SU-DHL-6 (cell line): ENCODE data around the gene KCNH1.

Experiments
- H2AFZ ChIP-seq: fragments of 200-600 bp; sonication (generic); 2 replicates; pipeline ENCODE4 v1.6.1; 2014; ENCODE audit warnings: low read depth, mild to moderate bottlenecking, moderate library complexity, mixed read lengths, antibody characterized with exemption, low read length; ENCODE audit not compliant: severe bottlenecking
- H3F3A ChIP-seq: fragments of 200-600 bp; shearing (Covaris generic); 2 replicates; pipeline ENCODE4 v1.6.0; 2016; ENCODE audit warnings: antibody characterized with exemption, mild to moderate bottlenecking; ENCODE audit not compliant: insufficient read depth
- H3K27ac ChIP-seq: fragments of 200-600 bp; sonication (generic); 2 replicates; pipeline ENCODE4 v1.5.1; 2016; ENCODE audit warnings: low read depth, mild to moderate bottlenecking, low read length, moderate library complexity, mixed read lengths
- H3K27me3 ChIP-seq: fragments of 200-600 bp; sonication (generic), shearing (Covaris generic); 2 replicates; pipeline ENCODE4 v1.6.0; 2014; ENCODE audit warnings: mild to moderate bottlenecking, low read length
- H3K36me3 ChIP-seq: fragments of 200-600 bp; sonication (generic); 2 replicates; pipeline ENCODE4 v1.6.1; 2014; ENCODE audit warnings: mild to moderate bottlenecking, low read length, mixed read lengths
- H3K4me2 ChIP-seq: fragments of 300-600, 200-600 bp; shearing (Covaris generic), sonication (generic); 2 replicates; pipeline ENCODE4 v1.6.0; 2014; ENCODE audit warnings: low read length, low read depth, mild to moderate bottlenecking; ENCODE audit not compliant: poor library complexity, severe bottlenecking
- H3K4me3 ChIP-seq: fragments of 200-600 bp; sonication (generic); 2 replicates; pipeline ENCODE4 v1.5.1; 2014; ENCODE audit warnings: antibody characterized with exemption, low read length, mild to moderate bottlenecking, mixed read lengths; ENCODE audit not compliant: insufficient read depth, poor library complexity, severe bottlenecking
- H3K79me2 ChIP-seq: fragments of 200-600 bp; sonication (generic); 2 replicates; pipeline ENCODE4 v1.6.1; 2014; ENCODE audit warnings: mild to moderate bottlenecking, low read length, moderate library complexity; ENCODE audit not compliant: insufficient read depth
- H3K9ac ChIP-seq: fragments of 200-600 bp; sonication (generic); 2 replicates; pipeline ENCODE4 v1.7.0; 2014; ENCODE audit warnings: mild to moderate bottlenecking, low read length
- H3K9me2 ChIP-seq: fragments of 200-600 bp; sonication (generic); replicated peaks from 2 replicates; pipeline ENCODE4 v1.6.1; 2014; ENCODE audit warnings: low read length; ENCODE audit not compliant: insufficient read depth
- H3K9me3 ChIP-seq: fragments of 200-600 bp; sonication (generic); 2 replicates; pipeline ENCODE4 v1.6.1; 2014; ENCODE audit warnings: low read length, mixed read lengths; ENCODE audit not compliant: insufficient read depth
- H4K20me1 ChIP-seq: fragments of 200-600 bp; sonication (generic); 2 replicates; pipeline ENCODE4 v1.6.1; 2014; ENCODE audit warnings: low read depth, mild to moderate bottlenecking, antibody characterized with exemption, low read length, moderate library complexity, mixed read lengths
- CTCF ChIP-seq: fragments of 200-600 bp; sonication (generic); IDR thresholded peaks from one replicate; pipeline ENCODE4 v1.5.1; 2017; ENCODE audit warnings: antibody characterized with exemption, mild to moderate bottlenecking, low read length, moderate library complexity; ENCODE audit not compliant: insufficient read depth, poor library complexity, severe bottlenecking
- EZH2phosphoT487 ChIP-seq: fragments of 200-600 bp; sonication (generic), shearing (Covaris generic); conservative IDR thresholded peaks from 2 replicates; pipeline ENCODE4 v1.6.1; 2018; ENCODE audit warnings: mild to moderate bottlenecking, antibody characterized with exemption, low read length, moderate library complexity, mixed read lengths

The KCNH1 gene

GRCh38 chr1:211172657-211173056, 38.7 kb upstream of the KCNH1 start:
- H3K9ac ChIP-seq: no peak overlapping the region
- no peak overlapping the region for H3K27ac ChIP-seq
- no peaks in the 10 kb centered on the region for H3F3A ChIP-seq
- no peaks in the 10 kb centered on the region for H3K36me3 ChIP-seq
- no peaks in the 10 kb centered on the region for H3K79me2 ChIP-seq
- H2AFZ ChIP-seq: no peak overlapping the region
- no peak overlapping the region for H3K4me3 ChIP-seq
- no peaks in the 10 kb centered on the region for H3K27me3 ChIP-seq
- no peak overlapping the region for H3K4me2 ChIP-seq
- H3K9me3 ChIP-seq: no peaks in the 10 kb centered on the region
- no peaks in the 10 kb centered on the region for H3K9me2 ChIP-seq
- no peaks in the 10 kb centered on the region; the same call in 1 of the 2 replicates for H4K20me1 ChIP-seq
- no peak for TF ChIP-seq CTCF

- Histone ChIP-seq H3K4me3 (no peak overlapping the region), H3K27me3 (no peaks in the 10 kb centered on the region), H3K9me3 (no peaks in the 10 kb centered on the region), H3K4me2 (no peak overlapping the region), H3K27ac (no peak overlapping the region), H3K9me2 (no peaks in the 10 kb centered on the region), H3K79me2 (no peaks in the 10 kb centered on the region), H3F3A (no peaks in the 10 kb centered on the region), H3K9ac (no peak overlapping the region), H2AFZ (no peak overlapping the region), H3K36me3 (no peaks in the 10 kb centered on the region), H4K20me1 (no peaks in the 10 kb centered on the region)
- TF ChIP-seq CTCF (no peak), EZH2phosphoT487 (no peak)
Observed at GRCh38 chr1:211169353-211169752, 35.4 kb upstream of the KCNH1 start.

- no peak overlapping the region for H2AFZ ChIP-seq
- no peaks in the 10 kb centered on the region for H3K36me3 ChIP-seq
- no peak overlapping the region for H3K27ac ChIP-seq
- H3F3A ChIP-seq: no peaks in the 10 kb centered on the region
- H3K4me2 ChIP-seq: no peak overlapping the region
- no peak overlapping the region for H3K4me3 ChIP-seq
- H3K9me2 ChIP-seq: no peaks in the 10 kb centered on the region
- no peaks in the 10 kb centered on the region for H4K20me1 ChIP-seq
- H3K79me2 ChIP-seq: no peaks in the 10 kb centered on the region
- H3K9me3 ChIP-seq: no peaks in the 10 kb centered on the region
- no peaks in the 10 kb centered on the region for H3K27me3 ChIP-seq
- H3K9ac ChIP-seq: no peak overlapping the region
- TF ChIP-seq EZH2phosphoT487 (no peak), CTCF (no peak)
Observed at GRCh38 chr1:211158866-211159265, 24.9 kb upstream of the KCNH1 start.

GRCh38 chr1:211155040-211155439, 21.1 kb upstream of the KCNH1 start:
- no peak for TF ChIP-seq CTCF
- H3K9me2 ChIP-seq: no peaks in the 10 kb centered on the region
- H3K4me3 ChIP-seq: no peak overlapping the region
- no peaks in the 10 kb centered on the region for H4K20me1 ChIP-seq
- no peak overlapping the region for H2AFZ ChIP-seq
- no peaks in the 10 kb centered on the region for H3K36me3 ChIP-seq
- no peaks in the 10 kb centered on the region for H3K27me3 ChIP-seq
- no peak overlapping the region for H3K9ac ChIP-seq
- H3K9me3 ChIP-seq: no peaks in the 10 kb centered on the region
- H3K4me2 ChIP-seq: no peak overlapping the region
- no peaks in the 10 kb centered on the region for H3F3A ChIP-seq
- no peaks in the 10 kb centered on the region for H3K79me2 ChIP-seq
- no peak overlapping the region for H3K27ac ChIP-seq
